ENCODE data around the gene COMMD8. TPM values are rescaled to one million over a fixed set of nuclear protein-coding genes. Genes with fewer than 3 reads are reported as not detected.

COMMD8 gene
- total and polyA plus RNA-seq, 8 donors, result 2.6 to 25.1 (median 11.8) TPM; not detected in 1

DNA sequence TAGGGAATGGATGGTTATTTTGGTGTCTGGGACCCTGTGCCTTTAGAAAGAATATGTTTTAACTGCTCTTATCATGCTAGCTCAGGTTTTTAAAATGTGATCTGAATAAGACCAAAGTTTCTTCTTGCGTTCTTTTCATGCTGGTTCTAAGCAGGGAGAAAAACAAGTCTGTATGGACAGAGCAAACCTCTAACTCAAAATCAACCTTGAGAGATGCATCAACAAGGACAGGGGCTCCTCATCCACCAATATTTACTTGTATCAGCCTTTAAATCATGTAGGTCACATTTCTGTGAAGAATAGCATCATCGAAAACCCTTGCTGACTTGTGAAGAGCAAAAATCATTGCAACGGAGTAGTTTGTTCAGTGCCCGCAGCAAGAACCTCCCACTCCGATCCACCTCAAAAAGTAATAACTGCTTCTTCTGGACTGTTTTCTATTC is 22.8 kb upstream of the COMMD8 start:
- TF ChIP-seq, protein P1, sequence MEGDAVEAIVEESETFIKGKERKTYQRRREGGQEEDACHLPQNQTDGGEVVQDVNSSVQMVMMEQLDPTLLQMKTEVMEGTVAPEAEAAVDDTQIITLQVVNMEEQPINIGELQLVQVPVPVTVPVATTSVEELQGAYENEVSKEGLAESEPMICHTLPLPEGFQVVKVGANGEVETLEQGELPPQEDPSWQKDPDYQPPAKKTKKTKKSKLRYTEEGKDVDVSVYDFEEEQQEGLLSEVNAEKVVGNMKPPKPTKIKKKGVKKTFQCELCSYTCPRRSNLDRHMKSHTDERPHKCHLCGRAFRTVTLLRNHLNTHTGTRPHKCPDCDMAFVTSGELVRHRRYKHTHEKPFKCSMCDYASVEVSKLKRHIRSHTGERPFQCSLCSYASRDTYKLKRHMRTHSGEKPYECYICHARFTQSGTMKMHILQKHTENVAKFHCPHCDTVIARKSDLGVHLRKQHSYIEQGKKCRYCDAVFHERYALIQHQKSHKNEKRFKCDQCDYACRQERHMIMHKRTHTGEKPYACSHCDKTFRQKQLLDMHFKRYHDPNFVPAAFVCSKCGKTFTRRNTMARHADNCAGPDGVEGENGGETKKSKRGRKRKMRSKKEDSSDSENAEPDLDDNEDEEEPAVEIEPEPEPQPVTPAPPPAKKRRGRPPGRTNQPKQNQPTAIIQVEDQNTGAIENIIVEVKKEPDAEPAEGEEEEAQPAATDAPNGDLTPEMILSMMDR (IDR thresholded peaks at IDR 0.05), result no peak
- TF ChIP-seq POLR2AphosphoS5 (IDR thresholded peaks at IDR 0.05) (no peak), POLR2A (IDR thresholded peaks at IDR 0.05) (no peak), EP300 (IDR thresholded peaks at IDR 0.05) (no peak)
- Histone ChIP-seq H3K9me3 (no peaks in the 10 kb centered on the region), H3K27ac (peak overlapping the region in 4 of 5 donors; percentile 86 to 95 (median 94)), H3K27me3 (no peaks in the 10 kb centered on the region), H3K4me1 (peaks cover 0 to 58% (median 22%) of the 10 kb centered on the region in 4 donors), H3K36me3 (no peaks in the 10 kb centered on the region), H3K4me3 (peak overlapping the region; percentile 53 to 63 (median 58))
- 20 to 30% (median 28%) methylated on average over 5 of the region's 5 CpGs for WGBS, 5 donors
- intact Hi-C loops (cut with DNase I; ENCODE audit: low total_unique reads), result no loop called here
- DNase-seq, result peak in 1 of 2 donors; percentile 26

DNA sequence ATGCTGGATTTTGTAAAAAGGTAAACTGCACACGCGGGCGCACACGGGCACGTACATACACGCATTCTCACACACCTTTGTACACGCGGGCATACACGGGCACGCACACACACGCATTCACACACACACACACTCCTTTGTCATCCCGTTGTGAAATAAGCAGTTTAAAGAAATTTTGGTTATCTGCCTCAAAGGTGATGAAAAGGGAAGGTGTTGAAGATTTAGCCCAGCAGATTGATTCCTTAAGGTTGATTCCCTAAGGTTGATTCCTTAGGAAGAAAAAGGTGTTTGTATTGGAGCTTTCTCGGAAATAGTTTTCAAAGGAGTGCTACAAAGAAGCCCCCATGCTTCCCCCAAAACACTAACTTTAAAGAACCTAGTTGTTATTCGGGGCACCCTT is 22.3 kb upstream of the COMMD8 start:
- Histone ChIP-seq H3K4me1 (peaks cover 0 to 57% (median 21%) of the 10 kb centered on the region in 4 donors), H3K9me3 (no peaks in the 10 kb centered on the region), H3K27me3 (no peaks in the 10 kb centered on the region), H3K4me3 (peak overlapping the region; percentile 53 to 63 (median 58)), H3K36me3 (no peaks in the 10 kb centered on the region), H3K27ac (peak overlapping the region in 4 of 5 donors; percentile 86 to 95 (median 94))
- intact Hi-C loops (cut with DNase I; ENCODE audit: low total_unique reads), result no loop called here
- TF ChIP-seq POLR2A (IDR thresholded peaks at IDR 0.05), result no peak
- TF ChIP-seq, protein P1 (IDR thresholded peaks at IDR 0.05), result no peak
- TF ChIP-seq EP300 (IDR thresholded peaks at IDR 0.05), result no peak
- TF ChIP-seq POLR2AphosphoS5 (IDR thresholded peaks at IDR 0.05), result no peak
- no peak for DNase-seq
- 1 to 2% (median 1%) methylated on average over 12 to 14 of the region's 14 CpGs for WGBS, 5 donors

DNA sequence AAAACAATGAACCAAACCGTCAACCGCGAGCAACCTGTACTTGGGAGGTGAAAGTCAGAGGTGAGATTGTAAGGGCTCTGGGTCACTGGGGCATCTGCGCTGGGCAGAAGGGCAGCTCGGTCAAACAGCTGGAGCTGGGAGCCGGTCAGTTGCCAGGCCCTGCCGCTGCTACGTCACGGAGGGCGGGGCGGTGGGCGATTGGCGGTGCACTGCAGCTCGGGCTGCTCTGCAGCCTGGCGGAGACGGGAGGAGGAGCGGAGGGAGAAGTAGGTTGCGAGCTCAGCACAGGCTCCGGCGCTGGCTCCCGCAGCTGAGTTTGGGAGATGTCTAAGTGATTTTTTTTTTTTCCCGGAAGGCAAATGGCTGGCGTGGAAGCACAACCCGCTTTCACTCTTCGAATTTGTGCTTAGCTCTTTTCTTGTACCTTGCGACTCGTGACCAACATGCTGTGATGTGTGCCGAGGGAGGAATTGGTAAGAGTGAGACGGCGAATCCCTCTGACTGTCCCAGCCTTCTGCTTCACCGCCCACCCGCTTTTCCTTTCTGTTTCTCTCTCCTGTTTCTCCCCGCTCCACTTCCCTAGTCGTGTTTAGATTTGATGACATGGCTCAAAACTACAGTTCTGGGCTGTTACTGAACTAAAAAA is 21.7 kb upstream of the COMMD8 start, which contains the start of gene ATP10D:
ATP10D (plus strand) TSS at position 229 of the 646 bp plus-strand sequence. CDS start 27,266 bp downstream, outside the sequence.
- peak in 2 of 4 donors; percentile 77 to 84 for TF ChIP-seq POLR2A (IDR thresholded peaks at IDR 0.05)
- TF ChIP-seq, protein P1 (IDR thresholded peaks at IDR 0.05), result peak in 1 of 7 experiments; percentile 26
- TF ChIP-seq EP300 (IDR thresholded peaks at IDR 0.05), result no peak
- TF ChIP-seq POLR2AphosphoS5 (IDR thresholded peaks at IDR 0.05), result peak; percentile 91 to 96 (median 96)
- Histone ChIP-seq H3K36me3 (no peaks in the 10 kb centered on the region), H3K9me3 (no peaks in the 10 kb centered on the region), H3K27ac (peak within 1 kb of the TSS; percentile 86 to 95 (median 94)), H3K27me3 (no peaks in the 10 kb centered on the region), H3K4me3 (peak within 1 kb of the TSS; percentile 53 to 63 (median 58)), H3K4me1 (peaks cover 0 to 51% (median 18%) of the 10 kb centered on the region in 4 donors)
- intact Hi-C loops (cut with DNase I; ENCODE audit: low total_unique reads), result no loop called here
- peak; percentile 96 to 98 for DNase-seq
- 0 to 1% (median 1%) methylated on average over 34 of the region's 34 CpGs for WGBS, 5 donors

DNA sequence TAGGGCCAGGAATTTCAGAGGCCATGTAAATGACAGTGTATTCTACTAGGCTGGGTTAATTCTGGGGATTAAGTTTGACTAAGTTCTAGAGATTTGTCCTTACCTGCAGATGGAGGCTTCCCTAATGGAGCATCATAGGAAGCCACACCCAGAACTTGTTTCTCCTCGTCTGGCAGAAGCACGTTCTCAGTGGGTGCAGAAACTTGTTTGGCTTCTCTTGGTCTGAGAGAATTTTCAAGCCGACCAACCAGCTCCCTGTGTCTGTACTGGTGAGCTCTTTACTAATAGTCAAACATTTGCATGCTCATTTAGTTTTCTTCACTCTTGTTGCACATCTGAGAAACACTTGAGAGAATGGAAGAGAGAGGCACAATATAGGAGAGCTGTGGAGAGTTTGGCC is 20.7 kb upstream of the COMMD8 start:
- Histone ChIP-seq H3K4me1 (peaks cover 0 to 45% (median 17%) of the 10 kb centered on the region in 4 donors), H3K9me3 (no peaks in the 10 kb centered on the region), H3K27me3 (no peaks in the 10 kb centered on the region), H3K4me3 (no peak overlapping the region), H3K27ac (peak overlapping the region in 4 of 5 donors; percentile 86 to 95 (median 94)), H3K36me3 (no peaks in the 10 kb centered on the region)
- intact Hi-C loops (cut with DNase I; ENCODE audit: low total_unique reads), result no loop called here
- DNase-seq, result peak in 1 of 2 donors; percentile 34
- TF ChIP-seq, protein P1 (IDR thresholded peaks at IDR 0.05), result no peak
- no peak for TF ChIP-seq POLR2A (IDR thresholded peaks at IDR 0.05)
- 50 to 73% (median 66%) methylated on average over 3 of the region's 3 CpGs for WGBS, 5 donors
